Thyroid gland (tissue), 4 donors: ENCODE results near the gene TMC6. TPM values are rescaled to one million over a fixed set of nuclear protein-coding genes. Genes with fewer than 3 reads are reported as not detected.

Source experiments
- DNase-seq, 2 donors: peaks; one replicate each; pipeline ENCODE4 v3.0.0-alpha.2; 2019
- H3K27ac ChIP-seq, 3 donors: fragments of 200-600 bp; sonication (generic); 1 replicate in 2 of 3; 2 replicates in 1 of 3; pipeline ENCODE4 v1.5.1; 2016 to 2019; ENCODE audit warnings: mild to moderate bottlenecking in 1 of 3, moderate library complexity in 1 of 3
- H3K27me3 ChIP-seq: fragments of 200-600 bp; sonication (generic); one replicate; pipeline ENCODE4 v1.5.1; 2019
- H3K36me3 ChIP-seq, 2 donors: fragments of 200-600 bp; sonication (generic); one replicate each; pipeline ENCODE4 v1.5.1; 2016 to 2019
- H3K4me1 ChIP-seq, 2 donors: fragments of 200-600 bp; sonication (generic); one replicate each; pipeline ENCODE4 v1.5.1; 2017 to 2019
- H3K4me3 ChIP-seq, 3 donors: fragments of 200-600 bp; sonication (generic); replicated peaks in 1 of 3; 1 replicate in 2 of 3; 2 replicates in 1 of 3; pipeline ENCODE4 v1.5.1; 2016; ENCODE audit warnings: mild to moderate bottlenecking in 1 of 3
- H3K9me3 ChIP-seq: fragments of 200-600 bp; sonication (generic); one replicate; pipeline ENCODE4 v1.5.1; 2017
- POLR2A ChIP-seq, 2 donors: fragments of 450-650 bp; IDR thresholded peaks; one replicate each; pipeline ENCODE4 v1.6.1; 2017; ENCODE audit warnings: antibody characterized with exemption in 2 of 2, mild to moderate bottlenecking in 2 of 2, moderate library complexity in 1 of 2
- WGBS, 2 donors: methylation state at CpG; one replicate each; pipeline ENCODE4 v1.1.5; 2017; 5-methylcytosine and 5-hydroxymethylcytosine counted together
- intact Hi-C: fragments of 100-400 bp; cut with DNase I; formaldehyde crosslinking; loops from one replicate; pipeline ENCODE4 v1.15.1; 2023
- total RNA-seq, 4 donors: library from RNA; depleted of rRNA; stranded (reverse); fragments of >200 nt; gene quantifications; one replicate each; pipeline ENCODE4 v1.2.3, GENCODE V29; 2016
- TF ChIP-seq, protein P1 (sequence below), 6 experiments: fragments of 200-600 bp in 3 of 6; fragments of 450-650 bp in 3 of 6; sonication (generic) in 3 of 6; IDR thresholded peaks; one replicate each; pipeline ENCODE4 v1.5.1; 2016 to 2019; ENCODE audit warnings: antibody characterized with exemption in 6 of 6, mild to moderate bottlenecking in 2 of 6, inconsistent platforms in 1 of 6, moderate library complexity in 1 of 6

TMC6 gene
- total RNA-seq, 4 donors from 2014 or later = 10.0 to 22.8 (median 20.4) TPM

DNA sequence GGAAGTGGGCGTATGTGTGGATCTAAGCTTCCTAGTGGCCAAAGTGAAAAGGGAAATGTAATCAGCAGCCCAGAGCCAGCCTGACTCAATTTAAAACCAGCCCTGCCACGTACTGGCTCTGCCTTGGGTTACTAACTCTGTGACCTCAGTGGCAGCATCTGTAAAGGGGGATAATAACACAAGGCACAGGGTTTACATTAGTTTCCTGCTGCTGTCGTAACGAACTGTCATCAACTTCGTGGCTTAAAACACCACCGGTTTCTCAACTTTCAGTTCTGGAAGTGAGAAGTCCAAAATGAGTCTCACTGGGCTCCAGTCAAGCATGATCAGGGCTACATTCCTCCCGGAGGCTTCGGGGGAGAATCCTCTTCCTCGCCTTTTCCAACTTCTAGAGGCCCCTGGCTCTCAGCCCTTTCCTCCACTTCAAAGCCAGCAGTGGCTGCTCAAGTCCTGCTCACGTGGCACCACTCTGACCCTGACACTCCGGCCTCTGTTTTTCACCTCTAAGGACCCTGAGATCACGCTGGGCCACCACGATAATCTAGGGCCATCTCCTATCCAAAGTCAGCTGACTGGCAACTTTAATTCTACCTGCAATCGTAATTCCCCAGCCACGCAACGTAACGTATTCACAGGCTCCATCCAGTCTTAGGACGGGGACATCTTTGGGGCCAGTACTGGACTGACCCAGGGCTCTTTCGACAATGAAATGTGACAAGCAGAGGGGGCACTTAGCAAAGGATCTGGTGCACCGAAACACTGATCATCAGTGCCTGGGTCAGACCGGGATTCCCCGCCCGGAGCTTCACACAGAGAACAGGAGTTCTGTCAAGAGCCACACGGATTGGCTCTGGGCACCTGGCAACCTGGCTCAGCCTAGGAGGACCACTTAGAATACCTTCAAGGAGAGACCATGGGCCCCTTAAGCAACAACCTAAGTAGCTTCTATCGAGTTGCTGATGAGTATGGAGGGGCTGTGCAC lies 14.5 kb downstream of the TMC6 start:
- Histone ChIP-seq H3K4me3 (no peak overlapping the region), H3K9me3 (no peaks in the 10 kb centered on the region), H3K4me1 (peaks cover 9 to 27% of the 10 kb centered on the region in 2 donors), H3K27me3 (no peaks in the 10 kb centered on the region), H3K27ac (no peak overlapping the region), H3K36me3 (no peaks in the 10 kb centered on the region)
- WGBS, 2 donors = 51 to 58% methylated on average over 24 to 25 of the region's 25 CpGs
- intact Hi-C loops = loop anchor here (2.0 to 5.0 kb wide), 2 partner anchors 61 to 308 kb away; no protein-coding TSS in a partner anchor
- TF ChIP-seq, protein P1, sequence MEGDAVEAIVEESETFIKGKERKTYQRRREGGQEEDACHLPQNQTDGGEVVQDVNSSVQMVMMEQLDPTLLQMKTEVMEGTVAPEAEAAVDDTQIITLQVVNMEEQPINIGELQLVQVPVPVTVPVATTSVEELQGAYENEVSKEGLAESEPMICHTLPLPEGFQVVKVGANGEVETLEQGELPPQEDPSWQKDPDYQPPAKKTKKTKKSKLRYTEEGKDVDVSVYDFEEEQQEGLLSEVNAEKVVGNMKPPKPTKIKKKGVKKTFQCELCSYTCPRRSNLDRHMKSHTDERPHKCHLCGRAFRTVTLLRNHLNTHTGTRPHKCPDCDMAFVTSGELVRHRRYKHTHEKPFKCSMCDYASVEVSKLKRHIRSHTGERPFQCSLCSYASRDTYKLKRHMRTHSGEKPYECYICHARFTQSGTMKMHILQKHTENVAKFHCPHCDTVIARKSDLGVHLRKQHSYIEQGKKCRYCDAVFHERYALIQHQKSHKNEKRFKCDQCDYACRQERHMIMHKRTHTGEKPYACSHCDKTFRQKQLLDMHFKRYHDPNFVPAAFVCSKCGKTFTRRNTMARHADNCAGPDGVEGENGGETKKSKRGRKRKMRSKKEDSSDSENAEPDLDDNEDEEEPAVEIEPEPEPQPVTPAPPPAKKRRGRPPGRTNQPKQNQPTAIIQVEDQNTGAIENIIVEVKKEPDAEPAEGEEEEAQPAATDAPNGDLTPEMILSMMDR (IDR thresholded peaks at IDR 0.05) = no peak
- no peak for TF ChIP-seq POLR2A (IDR thresholded peaks at IDR 0.05)
- peak; percentile 45 to 54 for DNase-seq

DNA sequence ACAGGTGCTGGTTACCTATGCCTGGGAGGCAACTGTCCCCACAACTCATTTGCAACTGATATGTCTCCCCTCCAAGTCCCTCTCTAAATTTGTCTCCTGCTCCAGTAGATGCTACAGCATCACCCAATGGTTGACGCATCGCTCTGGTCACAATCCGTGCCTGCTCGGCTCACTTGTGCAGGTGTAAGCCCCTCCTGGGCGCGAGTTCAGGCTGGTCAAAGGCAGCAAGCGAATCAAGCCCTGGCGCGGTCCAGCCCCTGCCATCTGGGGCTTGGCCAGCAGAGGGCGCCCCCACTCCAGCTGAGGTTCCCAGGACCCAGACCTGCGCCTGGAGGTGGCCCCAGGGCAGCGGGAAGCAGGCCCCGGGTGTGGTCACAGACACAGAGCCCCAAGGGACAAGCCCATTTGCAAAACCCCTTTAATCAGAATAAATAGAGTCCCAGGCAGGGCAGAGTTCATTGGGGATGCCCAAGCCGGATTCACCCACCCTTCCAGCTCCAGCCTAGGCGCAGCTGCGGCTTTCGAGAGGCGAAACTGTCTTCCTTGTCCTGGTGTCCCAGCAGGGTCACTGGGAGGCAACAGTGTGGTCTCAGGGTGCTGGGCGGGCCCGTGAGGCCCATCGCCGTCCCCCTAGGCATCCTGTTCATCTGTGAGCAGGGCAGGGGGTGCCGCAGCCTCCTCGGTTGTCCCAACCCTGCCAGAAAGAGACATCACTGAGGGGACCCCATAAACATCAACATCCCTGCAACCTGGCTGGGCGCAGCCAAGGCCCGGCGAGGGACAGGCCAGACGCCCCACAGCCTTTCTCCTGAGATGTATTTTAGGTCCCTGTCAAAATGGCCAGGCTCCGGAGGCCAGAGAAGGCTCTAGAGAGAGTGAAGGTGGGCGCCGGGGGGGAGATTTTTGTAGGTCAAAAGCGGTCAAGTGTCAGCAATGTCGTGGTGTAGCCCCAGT lies 15.8 kb downstream of the TMC6 start:
- H3K27ac ChIP-seq = no peak overlapping the region
- peak; percentile 69 for DNase-seq
- no peaks in the 10 kb centered on the region for H3K27me3 ChIP-seq
- no peak overlapping the region for H3K4me3 ChIP-seq
- intact Hi-C loops = loop anchor here (2.0 to 5.0 kb wide), 2 partner anchors 62 to 310 kb away; no protein-coding TSS in a partner anchor
- WGBS, 2 donors = 57 to 61% methylated on average over 15 to 27 of the region's 33 CpGs
- H3K36me3 ChIP-seq = no peaks in the 10 kb centered on the region
- no peak for TF ChIP-seq POLR2A (IDR thresholded peaks at IDR 0.05)
- TF ChIP-seq, protein P1 (IDR thresholded peaks at IDR 0.05) = peak; percentile 92 to 99 (median 97)
- peaks cover 8 to 25% of the 10 kb centered on the region in 2 donors for H3K4me1 ChIP-seq
- no peaks in the 10 kb centered on the region for H3K9me3 ChIP-seq

GRCh38 chr17:78111727-78112517 lies 16.6 kb downstream of the TMC6 start:
- DNase-seq = no peak
- H3K4me1 ChIP-seq = peaks cover 4 to 16% of the 10 kb centered on the region in 2 donors
- H3K9me3 ChIP-seq = no peaks in the 10 kb centered on the region
- intact Hi-C loops = loop anchor here (2.0 to 5.0 kb wide), 3 partner anchors 63 to 310 kb away; no protein-coding TSS in a partner anchor
- TF ChIP-seq, protein P1 (IDR thresholded peaks at IDR 0.05) = no peak
- no peak for TF ChIP-seq POLR2A (IDR thresholded peaks at IDR 0.05)
- no peak overlapping the region for H3K27ac ChIP-seq
- H3K36me3 ChIP-seq = no peaks in the 10 kb centered on the region
- 81 to 94% methylated on average over 6 to 12 of the region's 28 CpGs for WGBS, 2 donors
- no peaks in the 10 kb centered on the region for H3K27me3 ChIP-seq
- no peak overlapping the region for H3K4me3 ChIP-seq

DNA sequence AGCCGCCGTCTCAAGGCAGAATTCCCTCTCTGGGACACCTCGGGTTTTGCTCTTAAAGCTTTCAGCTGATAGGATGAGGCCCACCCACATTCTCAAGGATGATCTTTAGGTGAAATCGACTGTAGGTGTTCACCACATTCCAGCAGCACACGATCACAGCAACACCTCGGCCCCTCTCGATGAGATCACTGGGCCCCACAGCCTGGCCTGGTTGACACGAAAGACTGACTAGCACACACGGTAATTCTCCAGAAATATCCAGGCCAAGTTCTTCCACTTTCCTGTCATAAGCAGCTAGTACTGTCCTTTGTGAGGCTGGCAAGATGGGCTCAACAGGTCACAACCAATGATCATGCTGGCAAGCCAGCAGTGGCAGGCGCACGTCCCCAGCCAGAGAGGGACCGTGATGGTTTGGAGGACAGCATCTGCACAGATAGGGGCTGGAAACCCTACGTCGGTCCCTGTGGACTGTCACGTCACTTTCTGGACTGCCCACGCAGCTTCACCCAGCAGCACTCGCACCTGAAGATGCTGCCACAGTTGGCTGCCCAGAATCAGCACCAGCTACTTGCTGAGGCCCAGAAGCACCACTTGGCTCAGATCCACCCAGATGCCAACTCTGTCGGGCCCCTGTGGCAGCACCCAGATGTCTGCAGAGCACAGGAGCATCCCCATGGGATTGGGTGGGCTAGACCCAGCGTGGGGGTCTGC lies 17.4 kb downstream of the TMC6 start:
- H3K4me3 ChIP-seq = no peak overlapping the region
- H3K27ac ChIP-seq = no peak overlapping the region
- H3K36me3 ChIP-seq = no peaks in the 10 kb centered on the region
- no peak for DNase-seq
- H3K9me3 ChIP-seq = no peaks in the 10 kb centered on the region
- H3K4me1 ChIP-seq = peaks cover 4 to 15% of the 10 kb centered on the region in 2 donors
- intact Hi-C loops = loop anchor here (2.0 to 5.0 kb wide), 2 partner anchors 140 to 311 kb away; no protein-coding TSS in a partner anchor
- no peaks in the 10 kb centered on the region for H3K27me3 ChIP-seq
- 83 to 86% methylated on average over 13 to 18 of the region's 19 CpGs for WGBS, 2 donors
- TF ChIP-seq, protein P1 (IDR thresholded peaks at IDR 0.05) = no peak
- no peak for TF ChIP-seq POLR2A (IDR thresholded peaks at IDR 0.05)
